Astrocyte of the hippocampus (primary cell): ENCODE measurements around the gene LARGE1.

Experiments
- DNase-seq: peaks from one replicate; pipeline ENCODE4 v3.0.0; 2011; ENCODE audit warnings: low read depth, low spot score

Gene LARGE1

GRCh38 chr22:33723915-33724314 is 196.4 kb downstream of the LARGE1 start:
- no peak for DNase-seq

- DNase-seq = peak; percentile 7
These were observed 197.5 kb downstream of the LARGE1 start for GRCh38 chr22:33722816-33723215.

- no peak for DNase-seq
These were observed 200.0 kb downstream of the LARGE1 start for GRCh38 chr22:33720166-33720878.

- no peak for DNase-seq
These were observed 202.4 kb downstream of the LARGE1 start for GRCh38 chr22:33717694-33718396.

- DNase-seq = no peak
These were observed 204.9 kb downstream of the LARGE1 start for GRCh38 chr22:33715237-33715985.

- peak; percentile 28 for DNase-seq
These were observed 209.9 kb downstream of the LARGE1 start for GRCh38 chr22:33710326-33710725.

GRCh38 chr22:33707581-33707980 is 212.7 kb downstream of the LARGE1 start:
- no peak for DNase-seq

- no peak for DNase-seq
These were observed 214.2 kb downstream of the LARGE1 start for GRCh38 chr22:33706100-33706499.

GRCh38 chr22:33699176-33699575 is 221.1 kb downstream of the LARGE1 start:
- DNase-seq = no peak

GRCh38 chr22:33697640-33698039 is 222.6 kb downstream of the LARGE1 start:
- peak; percentile 40 for DNase-seq

- no peak for DNase-seq
These were observed 229.1 kb downstream of the LARGE1 start for GRCh38 chr22:33691057-33691630.

GRCh38 chr22:33688903-33689302 is 231.4 kb downstream of the LARGE1 start:
- DNase-seq = no peak

- DNase-seq = no peak
These were observed 232.8 kb downstream of the LARGE1 start for GRCh38 chr22:33687464-33687863.

- DNase-seq = no peak
These were observed 236.2 kb downstream of the LARGE1 start for GRCh38 chr22:33684087-33684486.

- DNase-seq = no peak
These were observed 237.3 kb downstream of the LARGE1 start for GRCh38 chr22:33682927-33683326.

GRCh38 chr22:33680632-33681031 is 239.6 kb downstream of the LARGE1 start:
- DNase-seq = no peak

- no peak for DNase-seq
These were observed 241.8 kb downstream of the LARGE1 start for GRCh38 chr22:33678523-33678922.

- no peak for DNase-seq
These were observed 242.7 kb downstream of the LARGE1 start for GRCh38 chr22:33677536-33677935.

GRCh38 chr22:33674357-33674756 is 245.9 kb downstream of the LARGE1 start:
- no peak for DNase-seq

- no peak for DNase-seq
These were observed 250.5 kb downstream of the LARGE1 start for GRCh38 chr22:33669746-33670145.

GRCh38 chr22:33666961-33667619 is 253.2 kb downstream of the LARGE1 start:
- no peak for DNase-seq
